ENCODE measurements around the gene ADAP1.
"Not testable (repeated sequence)": the region's sequence is repeated elsewhere in the genome, so short reads cannot be mapped to it uniquely, and the experiment has no call there.

Gene ADAP1

DNA sequence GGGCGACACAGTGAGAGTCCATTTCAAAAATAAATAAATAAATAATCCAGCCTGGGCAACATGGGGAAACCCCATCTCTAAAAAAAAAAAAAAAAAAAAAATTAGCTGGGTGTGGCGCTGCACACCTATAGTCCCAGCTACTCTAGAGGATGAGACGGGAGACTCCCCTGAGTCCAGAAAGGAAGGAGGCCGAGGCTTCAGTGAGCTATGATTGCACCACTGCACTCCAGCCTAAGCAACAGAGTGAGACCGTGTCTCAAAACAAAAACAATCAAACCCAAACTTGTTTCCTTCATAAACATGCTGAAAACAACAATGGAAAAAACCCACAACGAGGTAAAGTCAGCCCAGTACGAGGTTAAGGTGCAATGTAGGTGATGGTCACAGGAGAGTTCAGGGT is 19.7 kb upstream of the ADAP1 start:
- DNase-seq: no peak

DNA sequence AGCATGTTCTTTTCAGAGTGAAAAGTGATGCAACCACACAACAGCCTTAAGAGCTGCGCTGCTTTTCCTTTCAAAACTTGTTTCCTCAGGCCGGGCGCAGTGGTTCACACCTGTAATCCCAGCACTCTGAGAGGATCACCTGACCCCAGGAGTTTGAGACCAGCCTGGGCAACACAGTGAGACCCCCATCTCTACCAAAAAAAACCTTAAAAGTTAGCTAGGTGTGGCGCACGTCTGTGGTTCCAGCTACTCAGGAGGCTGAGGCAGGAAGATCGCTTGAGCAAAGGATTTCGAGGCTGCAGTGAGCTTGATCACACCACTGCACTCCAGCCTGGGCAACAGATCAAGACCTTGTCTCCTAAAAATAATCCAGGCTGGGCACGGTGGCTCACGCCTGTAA is 18.8 kb upstream of the ADAP1 start:
- DNase-seq: no peak

DNA sequence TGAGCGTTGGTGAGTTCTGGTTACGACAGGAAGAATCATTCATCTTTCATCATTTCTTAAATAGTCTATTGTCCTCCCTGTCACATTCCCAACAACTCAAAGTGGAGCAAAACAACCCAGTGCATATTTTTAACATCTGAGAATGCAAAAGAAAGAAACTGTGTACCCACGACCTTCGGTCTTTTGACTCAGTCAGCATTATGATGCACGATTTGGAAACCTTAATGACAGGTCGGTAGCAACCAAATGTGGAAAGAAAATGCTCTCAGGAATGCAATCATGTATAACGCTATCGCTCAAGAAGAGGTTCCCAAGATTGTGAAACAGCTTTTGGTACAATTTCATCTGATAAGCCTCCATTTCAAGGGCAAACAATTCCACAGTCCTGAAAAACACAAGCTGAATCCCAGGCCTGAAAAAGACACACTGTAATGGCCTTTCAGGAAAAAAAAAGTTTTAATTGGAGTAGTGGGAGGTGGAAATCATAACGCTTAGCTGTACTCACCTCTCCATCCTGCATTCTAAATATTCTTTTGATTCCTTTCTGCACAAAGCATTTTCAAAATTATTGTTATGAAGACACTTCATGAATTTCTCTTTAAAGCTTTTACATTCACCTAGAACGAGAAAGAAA is 18.3 kb upstream of the ADAP1 start:
- DNase-seq: no peak

DNA sequence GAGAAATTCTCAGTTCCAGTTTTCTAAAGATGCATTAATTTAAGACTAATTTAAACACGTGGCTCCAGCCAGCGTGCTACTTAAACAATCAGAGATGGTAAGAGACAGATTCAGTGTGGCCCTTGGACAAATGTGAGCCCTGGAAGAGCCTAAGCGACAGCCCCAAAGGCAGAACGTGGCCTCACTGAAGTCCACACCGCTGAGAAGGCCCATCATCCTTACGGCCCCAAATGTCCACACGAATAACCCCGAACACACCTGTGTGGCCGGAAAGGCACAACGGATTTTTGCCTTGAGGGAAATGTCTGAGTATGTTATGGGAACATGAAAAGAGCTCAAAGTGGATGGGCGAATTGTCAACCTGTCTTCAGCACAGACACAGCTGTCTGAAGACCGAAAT is 17.6 kb upstream of the ADAP1 start:
- DNase-seq: no peak

DNA sequence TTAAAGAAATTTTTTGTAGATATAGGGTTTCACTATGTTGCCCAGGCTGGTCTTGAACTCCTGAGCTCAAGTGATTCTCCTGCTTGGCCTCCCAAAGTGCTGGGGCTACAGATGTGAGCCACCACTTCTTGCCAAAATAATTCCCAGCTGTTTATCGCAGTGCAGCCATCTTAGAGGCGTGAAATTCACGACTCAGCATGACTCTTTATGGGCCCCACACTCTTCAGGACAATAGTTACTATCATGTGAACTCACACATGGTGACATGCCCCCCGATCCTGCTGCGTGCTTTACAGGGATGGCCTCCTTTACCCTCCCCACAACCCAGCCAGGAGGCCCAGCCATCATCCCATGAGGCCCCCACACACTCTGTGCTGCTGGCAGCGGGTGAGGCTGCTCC is 16.3 kb upstream of the ADAP1 start:
- no peak for DNase-seq

DNA sequence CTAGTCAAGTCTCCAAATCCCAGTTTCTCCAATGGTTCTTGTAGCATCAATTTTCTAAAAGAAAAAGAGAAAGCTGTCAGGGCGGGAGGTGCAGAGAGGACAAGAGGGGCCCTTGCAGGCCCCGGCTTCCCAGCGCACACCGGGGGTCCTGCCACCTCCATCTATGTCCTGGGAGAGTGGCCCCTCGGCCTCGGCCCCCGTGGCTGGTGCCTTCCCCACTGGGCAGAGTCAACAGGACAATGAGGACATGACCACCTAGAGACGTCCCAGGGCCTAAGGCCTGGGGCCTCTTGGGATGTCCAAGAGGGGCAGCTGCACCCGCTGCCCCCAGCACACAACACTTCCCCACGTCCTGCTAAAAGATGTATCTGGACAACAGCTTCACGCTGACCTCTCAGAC is 14.9 kb upstream of the ADAP1 start:
- DNase-seq: no peak

DNA sequence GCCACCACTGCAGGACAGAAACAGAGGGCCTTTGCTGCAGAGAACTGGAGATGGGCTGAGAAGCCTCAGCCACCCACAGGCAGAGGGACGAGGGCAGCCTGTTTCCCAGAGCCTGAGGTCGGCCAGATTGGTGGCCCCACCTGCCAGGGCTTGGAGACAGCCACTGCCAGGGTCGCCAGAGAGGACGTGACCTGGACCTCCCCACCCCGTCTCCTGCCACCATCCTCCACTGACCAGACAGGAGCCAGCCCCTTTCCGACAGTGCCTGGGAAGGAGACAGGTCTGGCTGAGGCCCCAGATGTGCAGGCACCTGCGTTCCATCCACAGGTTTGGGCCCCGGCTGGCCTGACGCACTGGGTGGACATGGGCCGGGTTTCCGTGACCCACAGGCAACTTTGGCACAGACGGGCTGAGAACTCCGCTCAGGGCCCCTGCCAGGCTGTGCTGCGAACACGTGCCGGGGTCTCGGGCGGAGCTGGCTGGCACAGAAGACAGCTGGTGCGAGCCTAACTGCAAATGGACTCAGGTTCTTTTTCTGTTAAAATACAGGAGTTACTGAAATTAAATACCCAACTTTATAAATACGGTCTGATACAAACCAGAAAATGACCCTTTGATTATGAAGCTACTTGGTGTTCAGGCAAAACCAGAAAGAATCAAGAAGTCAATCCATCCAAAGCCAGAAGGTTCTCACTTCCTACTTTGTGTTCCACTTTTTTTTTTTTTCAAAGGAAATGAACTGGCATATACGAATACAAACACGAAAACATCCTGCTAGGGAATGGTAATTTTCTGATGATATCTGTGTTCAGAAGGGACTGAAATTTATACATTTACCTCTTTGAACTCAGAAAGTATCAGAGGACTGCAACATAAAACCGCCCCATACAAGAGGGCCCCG is 14.0 kb upstream of the ADAP1 start:
- DNase-seq: no peak

DNA sequence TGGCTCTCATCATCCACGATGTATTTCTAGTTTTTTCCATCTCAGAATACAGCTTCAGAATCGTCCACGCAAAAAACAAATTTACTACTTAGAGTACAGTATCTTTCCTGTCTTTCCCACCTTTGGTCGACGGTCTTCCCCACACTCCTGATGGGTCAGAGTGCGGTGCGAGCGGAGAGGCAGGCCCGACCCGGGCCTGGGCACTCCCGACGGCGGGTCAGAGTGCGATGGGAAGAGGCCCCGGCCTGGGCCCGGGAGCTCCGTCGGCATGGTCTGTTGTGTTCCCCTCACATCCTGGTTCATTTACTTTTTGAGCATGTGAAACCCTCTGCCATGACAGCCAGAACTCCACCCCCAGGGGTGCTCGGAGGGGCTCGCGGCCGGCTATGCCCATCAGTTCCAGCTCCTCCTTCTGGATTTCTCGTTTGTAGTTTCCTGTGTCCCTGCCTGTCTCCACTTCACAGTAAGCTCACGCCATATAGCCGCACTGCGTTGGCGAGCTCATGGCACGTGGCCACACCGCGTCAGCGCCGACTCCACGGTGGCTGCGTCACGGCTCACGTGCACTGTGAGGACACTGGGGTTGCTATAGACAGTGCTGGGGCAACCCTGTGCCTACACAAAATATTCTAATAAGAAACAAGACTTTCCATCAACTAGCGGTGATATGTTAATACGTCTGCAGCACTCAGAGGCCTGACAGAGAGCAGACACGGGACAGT is 13.0 kb upstream of the ADAP1 start:
- no peak for DNase-seq

DNA sequence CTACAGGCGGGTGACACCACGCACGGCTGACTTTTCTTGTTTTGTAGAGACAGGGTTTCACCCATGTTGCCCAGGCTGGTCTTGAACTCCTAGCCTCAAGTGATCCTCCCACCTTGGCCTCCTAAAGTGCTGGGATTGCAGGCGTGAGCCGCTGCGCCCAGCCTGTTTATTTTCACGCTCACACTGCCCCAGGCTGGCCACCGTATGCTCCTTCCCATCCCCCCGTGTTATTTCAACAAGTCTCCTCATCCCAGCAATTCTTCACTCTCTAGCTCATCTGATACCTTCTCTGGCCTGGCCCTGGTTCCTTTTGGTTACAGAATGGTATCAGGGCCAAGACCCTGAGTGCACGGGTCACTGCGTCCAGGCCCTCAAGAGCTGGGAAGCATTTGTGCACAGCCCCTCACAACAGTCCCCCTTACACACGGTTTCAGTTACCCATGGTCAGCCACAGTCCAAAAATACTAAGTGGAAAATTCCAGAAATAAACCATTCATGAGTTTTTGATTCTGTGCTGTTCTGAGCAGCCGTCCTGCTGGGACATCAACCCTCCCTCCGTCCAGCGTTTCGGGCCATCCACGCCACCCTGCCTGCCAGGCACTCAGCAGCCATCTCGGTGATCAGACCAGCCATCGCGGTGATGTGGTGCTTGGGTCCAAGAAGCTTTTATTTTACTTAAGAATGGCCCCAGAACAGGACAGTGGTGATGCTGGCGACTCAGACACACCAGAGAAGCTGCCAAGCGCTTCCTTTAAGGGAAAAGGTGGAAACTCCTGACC is 12.0 kb upstream of the ADAP1 start:
- no peak for DNase-seq

DNA sequence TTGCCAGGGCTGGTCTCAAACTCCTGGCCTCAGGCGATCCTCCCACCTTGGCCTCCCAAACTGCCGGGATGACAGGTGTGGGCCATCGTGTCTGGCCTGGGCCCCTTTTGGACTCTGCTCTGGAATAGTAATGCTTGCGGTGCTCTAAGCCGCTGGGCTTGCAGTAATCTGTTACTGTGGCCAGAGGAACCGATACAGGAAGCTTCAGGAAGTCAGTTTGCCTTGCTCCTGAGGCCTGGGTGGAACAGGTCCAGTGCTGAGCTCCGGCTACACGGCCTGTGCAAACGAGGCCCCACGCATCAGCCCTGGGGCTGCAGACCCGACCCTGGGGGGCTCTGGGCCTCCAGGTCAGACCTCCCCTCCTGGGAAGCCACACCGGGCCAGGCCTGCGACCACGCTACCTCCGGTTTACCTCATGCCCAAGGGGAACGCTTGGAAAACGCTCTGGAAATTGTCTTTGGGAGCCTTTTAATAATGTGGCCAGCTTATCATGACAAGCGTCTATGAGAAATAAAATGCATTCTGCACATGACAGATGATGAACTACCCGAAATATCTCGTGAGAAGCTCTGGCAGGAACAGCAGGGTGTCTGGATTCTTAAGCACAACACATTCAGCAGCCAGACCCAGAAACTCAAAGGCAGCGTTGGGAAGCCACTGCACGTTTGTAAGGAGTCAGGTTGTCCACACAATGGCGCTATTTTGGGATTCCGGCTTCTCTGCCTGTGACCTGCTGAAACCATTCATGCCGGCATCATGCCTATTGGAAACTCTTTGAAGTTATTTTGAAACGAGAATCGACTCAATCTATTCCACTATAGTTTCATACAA is 10.1 kb upstream of the ADAP1 start:
- no peak for DNase-seq

DNA sequence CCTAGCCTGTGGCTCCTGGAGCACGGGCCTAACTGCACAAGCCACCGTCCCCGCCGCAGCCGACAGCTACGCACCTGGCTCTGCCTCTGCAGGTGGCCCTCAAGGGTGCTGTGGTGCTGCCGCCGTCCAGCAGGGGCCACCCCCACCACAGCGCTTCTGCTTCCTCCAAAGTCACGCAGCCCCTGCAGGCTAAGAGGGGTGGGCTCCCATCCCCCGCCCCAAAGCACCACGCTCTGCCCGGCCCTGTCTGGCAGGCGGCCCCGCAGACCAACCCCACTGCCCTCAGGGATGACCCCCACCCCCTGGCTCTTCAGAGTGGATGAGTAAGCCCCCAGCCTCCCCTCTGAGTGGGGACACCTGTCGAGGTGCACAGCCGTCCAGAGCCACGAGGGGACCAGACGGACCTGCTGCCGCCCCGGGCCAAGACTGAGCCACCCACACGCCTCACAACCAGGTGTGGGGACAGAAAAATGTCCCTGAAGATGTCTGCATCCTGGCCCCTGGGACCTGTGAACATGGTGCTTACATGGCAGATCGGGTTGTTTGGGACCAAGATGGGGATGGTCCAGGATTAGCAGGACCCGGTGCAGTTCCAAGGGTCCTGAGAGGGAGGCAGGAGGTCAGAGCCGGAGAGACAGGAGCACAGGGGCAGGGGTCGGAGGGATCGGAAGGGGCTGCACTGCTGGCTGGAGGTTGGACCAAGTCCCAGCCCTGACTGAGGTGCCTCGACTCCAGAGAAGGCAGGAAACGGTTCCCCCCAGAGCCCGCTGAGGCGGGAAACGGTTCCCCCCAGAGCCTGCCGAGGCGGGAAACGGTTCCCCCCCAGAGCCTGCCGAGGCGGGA is 9.0 kb upstream of the ADAP1 start:
- DNase-seq: no peak

DNA sequence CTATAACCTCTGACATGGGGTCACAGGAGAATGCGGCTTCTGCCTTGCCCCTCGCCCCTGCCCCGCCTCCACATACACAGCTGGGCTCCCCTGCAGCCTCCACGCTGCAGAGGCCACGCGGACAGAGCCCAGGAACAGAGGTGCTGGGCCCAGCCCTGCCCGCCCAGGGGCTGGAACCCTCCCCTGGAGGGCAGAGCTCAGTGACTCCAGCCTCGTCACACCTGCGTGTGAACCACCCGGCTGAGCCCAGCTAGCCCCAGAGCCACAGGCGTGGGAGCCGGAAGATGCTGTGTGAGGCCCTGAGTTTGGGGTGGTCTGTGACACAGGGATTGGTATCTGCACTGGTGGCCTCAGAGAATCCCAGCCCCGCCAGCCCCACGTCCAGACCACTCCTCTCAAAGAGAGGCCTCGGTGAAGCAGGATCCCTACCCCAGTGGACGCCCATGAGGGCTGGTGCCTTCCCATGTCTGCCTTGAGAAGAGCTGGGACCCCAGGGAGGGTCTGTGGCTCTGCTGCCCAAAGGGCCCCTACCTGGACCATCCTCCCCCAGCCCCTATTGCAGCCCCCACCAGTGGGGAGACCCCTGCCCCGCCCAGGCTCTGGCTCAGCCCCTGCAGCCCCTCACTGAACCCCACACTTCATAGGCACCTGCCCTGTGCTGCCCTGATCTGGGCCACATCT is 8.1 kb upstream of the ADAP1 start:
- no peak for DNase-seq

DNA sequence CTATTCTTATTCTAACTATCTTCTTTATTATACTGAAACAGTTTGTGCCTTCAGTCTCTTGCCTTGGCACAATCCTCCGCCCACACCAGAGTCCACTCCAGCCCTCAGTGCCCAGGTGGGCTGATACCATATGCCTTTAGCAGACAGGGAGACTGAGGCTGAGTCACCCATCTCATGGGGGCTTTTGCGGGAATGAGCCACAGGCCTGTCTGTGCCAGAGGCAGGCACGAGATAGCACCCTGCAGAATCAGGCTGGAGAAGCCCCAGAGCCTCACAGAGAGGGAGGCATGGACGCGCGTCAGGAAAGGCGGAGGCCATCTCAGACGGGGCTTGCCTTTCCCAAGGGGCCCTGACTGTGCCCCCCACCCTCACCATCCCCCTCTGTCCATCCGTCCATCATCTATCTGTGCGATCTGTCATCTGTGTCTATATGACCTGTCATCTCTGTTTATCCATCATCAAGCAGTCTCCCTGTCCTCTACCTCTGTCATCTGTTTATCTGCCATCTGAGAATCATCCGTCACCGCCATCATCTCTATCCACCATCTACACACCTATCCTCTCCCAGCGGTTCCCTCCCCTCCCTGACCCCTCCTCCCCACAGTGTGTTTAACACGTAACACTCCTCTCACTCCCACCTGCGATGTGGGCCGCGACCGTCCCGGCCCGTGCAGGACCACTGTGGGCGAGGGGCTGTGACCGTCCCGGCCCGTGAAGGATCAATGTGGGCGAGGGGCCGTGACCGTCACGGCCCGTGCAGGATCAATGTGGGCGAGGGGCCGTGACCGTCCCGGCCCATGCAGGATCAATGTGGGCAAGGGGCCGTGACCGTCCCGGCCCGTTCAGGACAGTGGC is 7.3 kb upstream of the ADAP1 start:
- DNase-seq: no peak

DNA sequence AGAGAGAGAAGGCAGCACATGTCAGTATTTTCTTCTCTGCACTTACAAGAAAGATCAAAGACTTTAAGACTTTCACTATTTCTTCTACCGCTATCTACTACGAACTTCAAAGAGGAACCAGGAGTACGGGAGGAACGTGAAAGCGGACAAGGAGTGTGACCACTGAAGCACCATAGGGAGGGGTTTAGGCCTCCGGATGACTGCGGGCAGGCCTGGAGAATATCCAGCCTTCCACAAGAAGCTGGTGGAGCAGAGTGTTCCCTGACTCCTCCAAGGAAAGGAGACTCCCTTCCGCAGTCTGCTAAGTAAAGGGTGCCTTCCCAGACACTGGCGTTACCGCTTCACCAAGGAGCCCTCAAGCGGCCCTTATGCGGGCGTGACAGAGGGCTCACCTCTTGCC is 6.5 kb upstream of the ADAP1 start:
- DNase-seq: not testable (repeated sequence)

DNA sequence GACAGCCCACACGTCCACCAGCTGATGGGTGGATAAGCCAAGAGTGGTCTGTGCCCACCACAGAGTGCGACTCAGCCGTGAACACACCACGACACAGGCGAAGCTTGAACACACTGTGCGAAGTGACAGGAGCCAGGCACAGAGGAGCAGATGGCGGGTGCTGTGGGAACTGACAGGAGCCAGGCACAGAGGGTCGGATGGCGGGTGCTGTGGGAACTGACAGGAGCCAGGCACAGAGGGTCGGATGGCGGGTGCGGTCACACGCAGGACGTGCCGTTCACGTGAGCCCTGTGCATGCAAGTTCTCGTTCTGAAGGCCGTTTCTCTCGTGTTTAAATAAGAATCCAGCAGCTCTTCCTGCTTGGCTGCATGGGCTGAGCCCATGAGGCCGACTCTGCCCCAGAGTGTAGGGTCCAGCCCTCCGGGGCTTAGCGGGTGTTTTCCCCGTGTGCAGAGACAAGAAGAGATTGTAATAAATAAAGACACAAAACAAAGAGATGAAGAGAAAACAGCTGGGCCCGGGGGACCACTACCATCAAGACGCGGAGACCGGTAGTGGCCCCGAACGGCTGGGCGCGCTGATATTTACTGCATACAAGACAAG is 5.9 kb upstream of the ADAP1 start:
- no peak for DNase-seq

DNA sequence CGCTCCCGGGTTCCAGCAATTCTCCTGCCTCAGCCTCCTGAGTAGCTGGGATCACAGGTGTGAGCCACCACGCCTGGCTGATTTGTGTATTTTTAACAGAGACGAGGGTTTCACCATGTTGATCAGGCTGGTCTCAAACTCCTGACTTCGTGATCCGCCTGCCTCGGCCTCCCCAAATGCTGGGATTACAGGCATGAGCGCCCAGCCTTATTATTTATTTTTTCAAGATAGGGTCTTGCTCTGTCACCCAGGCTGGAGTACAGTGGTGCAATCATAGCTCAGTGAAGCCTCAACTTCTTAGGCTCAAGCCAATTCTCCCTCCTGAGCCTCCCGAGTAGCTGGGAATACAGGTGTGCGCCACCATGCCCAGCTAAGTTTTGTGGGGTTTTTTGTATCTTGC is 5.3 kb upstream of the ADAP1 start:
- not testable (repeated sequence) for DNase-seq

DNA sequence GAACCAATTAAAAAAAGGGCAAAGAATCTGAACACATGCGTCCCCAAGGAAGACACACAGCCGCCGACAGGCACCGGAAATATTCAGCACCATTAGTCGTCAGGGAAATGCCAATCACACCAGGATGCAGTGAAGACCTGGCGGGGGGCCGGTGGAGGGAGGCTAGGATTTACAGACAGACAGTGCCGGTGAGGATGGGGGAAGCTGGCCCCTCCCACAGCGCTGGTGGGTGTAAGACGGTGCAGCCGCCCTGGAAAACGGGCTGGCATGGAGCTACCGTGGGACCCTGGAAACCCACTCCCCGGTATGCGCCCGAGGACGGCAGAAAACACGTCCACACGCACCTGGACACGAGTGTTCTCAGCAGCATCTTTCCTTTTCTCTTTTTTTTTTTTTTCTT is 4.8 kb upstream of the ADAP1 start:
- no peak for DNase-seq

DNA sequence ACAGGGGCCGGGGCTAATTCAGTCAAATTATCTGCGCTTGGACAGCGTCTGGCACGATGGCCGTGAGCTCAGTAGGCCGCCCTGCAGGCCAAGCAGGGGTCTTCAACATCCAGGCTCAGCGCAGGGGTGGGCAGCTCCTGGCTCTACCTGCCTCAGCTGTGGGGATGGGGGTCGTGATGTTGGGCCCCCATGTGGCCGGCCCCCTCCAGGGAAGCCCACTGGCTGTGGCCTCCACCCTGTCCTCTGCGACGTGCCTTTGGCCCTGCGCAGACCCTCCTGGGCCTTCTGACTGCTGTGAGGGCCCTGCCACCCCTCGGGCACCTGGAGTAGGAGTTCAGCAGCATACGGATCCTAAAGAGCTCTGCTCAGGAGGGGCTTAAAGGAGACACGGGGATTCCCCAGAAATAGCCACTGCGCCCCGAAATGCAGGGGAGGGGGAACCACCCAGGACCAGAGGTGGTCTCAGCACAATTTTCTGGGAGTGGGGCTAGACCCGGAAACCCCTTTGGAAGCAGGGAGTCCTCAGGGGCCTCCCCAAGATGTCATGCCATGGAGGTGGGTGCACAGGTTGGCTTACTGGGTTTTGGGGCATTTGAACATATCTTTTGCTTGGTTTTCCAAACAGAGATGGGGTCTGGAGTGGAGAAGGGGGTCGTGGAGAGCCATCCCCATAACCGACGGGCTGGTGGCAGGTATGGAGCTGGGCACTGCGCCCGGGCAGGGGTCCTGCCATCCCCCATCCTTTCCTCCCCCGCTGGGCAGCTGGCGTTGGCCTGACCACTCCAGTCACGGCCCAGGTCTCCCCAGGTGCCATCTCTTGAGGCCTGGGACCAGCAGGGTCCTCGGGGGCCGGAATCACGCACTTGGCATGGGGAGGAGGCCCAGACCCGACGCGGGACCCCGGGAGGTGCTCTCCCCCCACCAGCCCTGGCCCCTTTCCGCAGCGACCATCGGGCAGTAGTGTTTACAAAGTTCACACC is 4.0 kb upstream of the ADAP1 start:
- no peak for DNase-seq
